ENCODE results near the gene PAPOLA.

GRCh38 chr14:96536807-96537206 is 34.6 kb downstream of the PAPOLA start:
- TF ChIP-seq TAF1 (IDR thresholded peaks at IDR 0.05; ENCODE audit: borderline replicate concordance, insufficient read depth, low read length) (no peak), FOXP2 (optimal IDR thresholded peaks at IDR 0.05; ENCODE audit: borderline replicate concordance, extremely low read depth, extremely low read length, insufficient read depth) (no peak), SIN3A (IDR thresholded peaks at IDR 0.05; ENCODE audit: borderline replicate concordance, insufficient read depth, low read length) (no peak)
- TF ChIP-seq, protein P1, sequence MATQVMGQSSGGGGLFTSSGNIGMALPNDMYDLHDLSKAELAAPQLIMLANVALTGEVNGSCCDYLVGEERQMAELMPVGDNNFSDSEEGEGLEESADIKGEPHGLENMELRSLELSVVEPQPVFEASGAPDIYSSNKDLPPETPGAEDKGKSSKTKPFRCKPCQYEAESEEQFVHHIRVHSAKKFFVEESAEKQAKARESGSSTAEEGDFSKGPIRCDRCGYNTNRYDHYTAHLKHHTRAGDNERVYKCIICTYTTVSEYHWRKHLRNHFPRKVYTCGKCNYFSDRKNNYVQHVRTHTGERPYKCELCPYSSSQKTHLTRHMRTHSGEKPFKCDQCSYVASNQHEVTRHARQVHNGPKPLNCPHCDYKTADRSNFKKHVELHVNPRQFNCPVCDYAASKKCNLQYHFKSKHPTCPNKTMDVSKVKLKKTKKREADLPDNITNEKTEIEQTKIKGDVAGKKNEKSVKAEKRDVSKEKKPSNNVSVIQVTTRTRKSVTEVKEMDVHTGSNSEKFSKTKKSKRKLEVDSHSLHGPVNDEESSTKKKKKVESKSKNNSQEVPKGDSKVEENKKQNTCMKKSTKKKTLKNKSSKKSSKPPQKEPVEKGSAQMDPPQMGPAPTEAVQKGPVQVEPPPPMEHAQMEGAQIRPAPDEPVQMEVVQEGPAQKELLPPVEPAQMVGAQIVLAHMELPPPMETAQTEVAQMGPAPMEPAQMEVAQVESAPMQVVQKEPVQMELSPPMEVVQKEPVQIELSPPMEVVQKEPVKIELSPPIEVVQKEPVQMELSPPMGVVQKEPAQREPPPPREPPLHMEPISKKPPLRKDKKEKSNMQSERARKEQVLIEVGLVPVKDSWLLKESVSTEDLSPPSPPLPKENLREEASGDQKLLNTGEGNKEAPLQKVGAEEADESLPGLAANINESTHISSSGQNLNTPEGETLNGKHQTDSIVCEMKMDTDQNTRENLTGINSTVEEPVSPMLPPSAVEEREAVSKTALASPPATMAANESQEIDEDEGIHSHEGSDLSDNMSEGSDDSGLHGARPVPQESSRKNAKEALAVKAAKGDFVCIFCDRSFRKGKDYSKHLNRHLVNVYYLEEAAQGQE (IDR thresholded peaks at IDR 0.05; ENCODE audit: insufficient read depth in 1 of 2, low read depth in 2 of 2, low read length in 2 of 2): no peak

All from PFSK-1 (cell line).